HuH-7.5 (cell line): Measurements from ENCODE around the gene ARL4C.

Experiments used
- DNase-seq: peaks from one replicate; pipeline ENCODE4 v3.0.0; 2011; ENCODE audit warnings: low spot score

ARL4C gene

GRCh38 chr2:234497594-234498235 is 834 bp upstream of the ARL4C start:
- no peak for DNase-seq

- DNase-seq = peak; percentile 14
Observed at GRCh38 chr2:234496055-234496834, 636 bp downstream of the ARL4C start.

DNA sequence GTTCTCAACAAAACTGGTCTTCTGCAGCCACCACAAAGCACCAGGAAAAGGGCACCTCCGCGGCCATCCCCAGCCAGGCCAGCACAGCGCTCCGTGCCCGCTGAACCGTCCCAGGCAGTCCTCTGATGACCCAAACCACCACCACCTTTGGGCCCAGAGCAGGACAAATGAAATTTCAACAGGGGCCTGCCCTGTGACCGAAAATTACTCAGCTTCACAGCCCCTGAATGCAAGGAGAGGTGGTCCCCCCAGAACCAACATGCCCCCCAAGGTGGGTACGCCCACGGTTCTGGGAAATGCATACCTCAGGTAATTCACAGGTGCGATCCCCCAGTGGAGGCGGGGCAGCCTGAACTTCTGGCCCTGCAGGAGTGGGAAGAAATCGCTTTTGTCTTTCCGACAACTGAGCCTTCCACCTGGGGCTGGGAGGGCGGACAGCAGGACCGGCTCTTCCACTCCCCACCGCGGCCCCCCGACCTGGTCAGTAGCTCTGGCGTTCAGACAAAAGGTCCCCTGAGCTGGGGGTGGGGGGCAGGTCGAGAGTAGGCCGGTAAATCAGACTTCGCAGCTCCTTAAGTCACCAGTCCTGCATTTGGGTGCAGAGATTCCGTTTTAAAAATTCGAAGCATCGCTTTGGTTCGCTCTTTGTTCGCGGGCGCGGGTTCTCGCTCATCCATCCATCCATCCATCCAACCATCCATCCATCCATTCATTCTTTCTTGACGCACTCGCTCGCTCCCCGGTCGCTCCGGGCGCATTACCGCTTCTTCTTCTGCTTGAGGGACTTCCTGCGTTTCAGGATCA is 1.4 kb downstream of the ARL4C start:
- no peak for DNase-seq

- DNase-seq = no peak
Observed at GRCh38 chr2:234494361-234495250, 2.3 kb downstream of the ARL4C start.

DNA sequence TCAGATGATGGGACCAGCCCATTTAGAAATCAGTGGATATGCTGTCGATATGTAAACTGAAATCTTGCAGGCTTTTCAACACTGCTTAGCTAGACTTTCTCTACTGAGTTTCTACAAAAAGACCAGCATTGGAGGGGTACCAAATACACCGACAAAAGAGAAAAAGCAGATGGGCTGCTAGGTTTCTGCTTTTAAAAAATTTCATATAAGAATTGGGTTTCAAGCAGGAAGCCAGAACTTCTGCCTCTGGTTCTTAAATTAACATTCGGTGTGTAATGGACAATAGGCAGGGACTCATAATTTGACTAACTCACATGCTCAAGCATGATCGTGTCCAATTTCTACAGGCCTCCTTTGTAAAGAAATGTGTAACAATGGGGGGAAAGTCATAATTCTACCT is 3.1 kb downstream of the ARL4C start:
- no peak for DNase-seq

- DNase-seq = no peak
Observed at GRCh38 chr2:234492717-234493485, 4.0 kb downstream of the ARL4C start.

DNA sequence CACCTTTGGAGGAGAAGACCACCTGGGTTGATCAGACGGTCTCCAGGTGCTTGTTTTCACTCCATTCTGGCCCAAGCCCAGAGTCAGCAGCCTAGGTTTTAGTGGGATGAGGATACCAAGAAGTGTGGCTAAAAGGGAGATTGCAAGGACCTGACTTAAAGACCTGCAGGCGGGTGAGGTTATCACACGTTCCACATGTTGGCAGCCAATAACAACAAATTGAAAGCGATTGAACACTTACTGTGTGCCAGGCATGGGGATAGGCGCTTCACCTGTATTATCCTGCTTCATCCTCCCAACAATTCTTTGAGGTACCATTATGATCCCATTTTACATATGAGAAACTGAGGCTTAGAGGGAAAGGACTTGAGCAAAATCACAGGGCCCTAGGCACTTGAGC is 5.0 kb downstream of the ARL4C start:
- DNase-seq = no peak

GRCh38 chr2:234491281-234491680 is 5.6 kb downstream of the ARL4C start:
- DNase-seq = no peak

GRCh38 chr2:234490271-234491091 is 6.4 kb downstream of the ARL4C start:
- DNase-seq = no peak

- DNase-seq = no peak
Observed at GRCh38 chr2:234488913-234489451, 7.9 kb downstream of the ARL4C start.

- DNase-seq = no peak
Observed at GRCh38 chr2:234488486-234488885, 8.4 kb downstream of the ARL4C start.

- no peak for DNase-seq
Observed at GRCh38 chr2:234487356-234487755, 9.5 kb downstream of the ARL4C start.

DNA sequence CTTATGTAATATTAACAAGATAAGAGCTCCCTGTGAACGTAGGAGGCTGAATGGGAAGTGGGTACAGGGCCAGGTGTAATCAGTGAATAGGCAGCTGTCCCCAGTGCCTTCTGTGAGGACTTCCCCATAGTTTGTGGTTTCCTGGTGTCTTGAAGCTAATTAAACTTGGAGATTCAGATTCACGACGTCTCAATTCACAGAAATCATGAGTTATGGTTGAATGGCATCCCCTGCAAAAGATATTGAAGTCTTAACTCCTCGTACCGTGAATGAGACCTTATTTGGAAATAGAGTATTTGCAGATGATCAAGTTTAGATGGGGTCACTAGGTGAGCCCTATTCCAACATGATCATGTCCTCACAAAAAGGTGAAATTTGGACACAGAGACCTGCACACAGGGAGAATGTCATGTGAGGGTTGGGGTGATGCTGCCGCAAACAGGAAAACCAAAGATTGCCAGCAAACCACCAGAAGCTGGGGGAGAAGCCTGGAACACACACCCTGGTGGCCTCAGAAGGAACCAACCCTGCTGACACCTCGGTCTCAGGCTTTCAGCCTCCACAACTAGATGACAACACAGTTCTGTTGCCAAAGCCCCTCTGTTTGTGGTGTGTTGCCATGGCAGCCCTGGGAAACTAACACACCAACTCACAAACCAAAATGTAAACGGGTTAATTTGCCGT is 13.2 kb downstream of the ARL4C start:
- DNase-seq = no peak

- DNase-seq = no peak
Observed at GRCh38 chr2:234481301-234481700, 15.6 kb downstream of the ARL4C start.

GRCh38 chr2:234480337-234480736 is 16.5 kb downstream of the ARL4C start:
- DNase-seq = no peak

DNA sequence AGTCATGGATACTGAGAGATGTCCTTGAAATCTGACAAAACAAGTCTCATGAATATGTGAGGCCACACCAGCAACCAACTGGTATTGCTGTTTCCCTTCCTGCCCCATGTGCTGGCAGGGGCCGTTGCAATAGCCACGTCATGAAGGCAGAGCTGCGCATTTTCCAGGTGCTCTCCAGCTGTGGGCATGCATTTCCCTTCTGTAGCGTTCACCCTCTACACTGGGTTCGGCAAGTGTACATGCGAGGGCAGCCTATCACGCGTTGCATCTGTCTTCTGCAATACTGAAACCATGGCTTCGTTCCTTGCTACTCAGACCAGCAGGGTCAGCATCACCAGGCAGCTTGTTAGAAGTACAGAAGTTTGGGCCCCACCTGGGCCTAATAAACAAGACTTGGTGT is 17.4 kb downstream of the ARL4C start:
- no peak for DNase-seq

DNA sequence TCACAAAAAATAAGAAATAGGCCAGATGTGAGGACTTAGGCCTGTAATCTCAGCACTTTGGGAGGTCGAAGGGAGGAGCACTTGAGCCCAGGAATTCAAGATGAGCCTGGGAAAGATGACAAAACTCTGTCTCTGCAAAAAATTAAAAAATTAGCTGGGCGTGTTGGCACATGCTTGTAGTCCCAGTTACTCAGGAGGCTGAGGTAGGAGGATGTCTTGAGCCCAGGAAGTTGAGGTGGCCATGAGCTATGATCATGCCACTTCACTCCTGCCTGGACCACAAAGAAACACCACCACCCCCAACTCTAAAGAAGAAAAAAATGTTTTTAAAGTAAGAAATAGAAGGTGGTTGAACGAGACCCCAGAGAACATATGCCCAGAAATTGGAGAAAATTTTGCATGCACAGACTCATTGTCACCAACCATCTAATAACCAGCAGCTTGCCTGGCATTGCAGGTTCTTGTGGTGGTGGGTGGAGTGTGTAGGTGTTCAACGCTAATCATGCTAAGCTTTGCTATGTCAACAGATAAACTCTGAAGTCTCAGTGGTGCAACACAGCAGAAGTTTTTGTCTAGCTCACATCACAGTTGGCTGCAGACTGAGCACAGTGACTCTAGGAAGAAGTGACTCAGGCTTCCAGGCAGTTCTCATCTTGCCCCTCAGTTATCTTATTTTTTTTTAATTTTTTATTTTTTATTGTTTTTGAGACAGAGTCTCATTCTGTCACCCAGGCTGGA is 18.6 kb downstream of the ARL4C start:
- DNase-seq = no peak

- no peak for DNase-seq
Observed at GRCh38 chr2:234476766-234477165, 20.1 kb downstream of the ARL4C start.

GRCh38 chr2:234474654-234475053 is 22.2 kb downstream of the ARL4C start:
- no peak for DNase-seq
